RWPE1 (cell line): ENCODE results near the gene BGN.
A peak's percentile ranks its signal among the peaks of the same experiment; 100 is the strongest.

Source experiments
- CTCF ChIA-PET: fragments of 350-600 bp; sonication (Branson Sonifier 250); formaldehyde crosslinking; extraction: SDS; loops from one replicate; lab custom pipeline; 2021; lab: Yijun Ruan, JAX
- POLR2A ChIA-PET: fragments of 400-600 bp; formaldehyde crosslinking; extraction: SDS; loops from one replicate; lab custom pipeline; 2020; ENCODE audit warnings: antibody characterized with exemption; ENCODE audit not compliant: low non-redundant PET; lab: Yijun Ruan, JAX
- DNase-seq: peaks from one replicate; pipeline ENCODE4 v3.0.0; 2012; ENCODE audit warnings: low spot score
- H3K27ac ChIP-seq: fragments of 450-650 bp; 2 replicates; pipeline ENCODE4 v1.5.1; 2017
- CTCF ChIP-seq: fragments of 450-650 bp; conservative IDR thresholded peaks from 2 replicates; pipeline ENCODE4 v1.5.1; 2017; ENCODE audit warnings: low read depth, mild to moderate bottlenecking

Gene BGN

GRCh38 chrX:153498453-153498852, 3.7 kb downstream of the BGN start:
- no peak for TF ChIP-seq CTCF
- no peak for DNase-seq
- peak overlapping the region; percentile 95 for H3K27ac ChIP-seq
- ChIA-PET CTCF (no interaction called here), POLR2A (no interaction called here)

GRCh38 chrX:153499341-153499740, 4.6 kb downstream of the BGN start:
- peak overlapping the region; percentile 95 for H3K27ac ChIP-seq
- POLR2A ChIA-PET, result no interaction called here
- TF ChIP-seq CTCF, result no peak
- no peak for DNase-seq
- CTCF ChIA-PET, result no interaction called here

- ChIA-PET CTCF (no interaction called here), POLR2A (no interaction called here)
- TF ChIP-seq CTCF, result no peak
- peak overlapping the region; percentile 95 for H3K27ac ChIP-seq
- no peak for DNase-seq
Observed at GRCh38 chrX:153499876-153500275, 5.1 kb downstream of the BGN start.

GRCh38 chrX:153500676-153501280, 6.0 kb downstream of the BGN start:
- no peak for DNase-seq
- H3K27ac ChIP-seq, result peak overlapping the region; percentile 95
- TF ChIP-seq CTCF, result no peak
- ChIA-PET POLR2A (no interaction called here), CTCF (no interaction called here)

- peak overlapping the region; percentile 81 for H3K27ac ChIP-seq
- no peak for DNase-seq
- POLR2A ChIA-PET, result no interaction called here
- CTCF ChIA-PET, result interaction anchor here (0.6 kb wide), 1 partner anchor 96 kb away, joined by 3 read pairs; no protein-coding TSS in a partner anchor
- TF ChIP-seq CTCF, result no peak
Observed at GRCh38 chrX:153501530-153501929, 6.8 kb downstream of the BGN start.

- CTCF ChIA-PET, result interaction anchor here (0.6 kb wide), 1 partner anchor 95 kb away, joined by 3 read pairs; no protein-coding TSS in a partner anchor
- no peak for TF ChIP-seq CTCF
- peak overlapping the region; percentile 81 for H3K27ac ChIP-seq
- no peak for DNase-seq
- POLR2A ChIA-PET, result no interaction called here
Observed at GRCh38 chrX:153502131-153502530, 7.4 kb downstream of the BGN start.
